Nephron progenitor cell (in vitro differentiated cells): ENCODE results near the gene RUFY2.

Experiments
- DNase-seq: peaks from one replicate; pipeline ENCODE4 v3.0.0; 2021
- H3K27ac Mint-ChIP-seq: 2 replicates; pipeline ENCODE4 v1.8.0; 2021; ENCODE audit warnings: mild to moderate bottlenecking, moderate library complexity, mixed read lengths
- H3K27me3 Mint-ChIP-seq: 2 replicates; pipeline ENCODE4 v1.8.0; 2021; ENCODE audit warnings: mild to moderate bottlenecking, low read depth, mixed read lengths; ENCODE audit not compliant: poor library complexity
- H3K36me3 Mint-ChIP-seq: 2 replicates; pipeline ENCODE4 v1.8.0; 2021; ENCODE audit warnings: low read depth, mixed read lengths
- H3K4me1 Mint-ChIP-seq: 2 replicates; pipeline ENCODE4 v1.8.0; 2021; ENCODE audit warnings: mixed read lengths
- H3K4me3 Mint-ChIP-seq: 2 replicates; pipeline ENCODE4 v1.8.0; 2021; ENCODE audit warnings: mild to moderate bottlenecking, moderate library complexity, mixed read lengths
- H3K9me3 Mint-ChIP-seq: 2 replicates; pipeline ENCODE4 v1.8.0; 2021; ENCODE audit warnings: mild to moderate bottlenecking, moderate library complexity, mixed read lengths
- CTCF ChIP-seq: fragments of 200-600 bp; sonication (generic); IDR thresholded peaks from 2 replicates; pipeline ENCODE4 v1.5.0; 2021; ENCODE audit warnings: antibody characterized with exemption

The RUFY2 gene

GRCh38 chr10:68332259-68333057 lies 74.6 kb downstream of the RUFY2 start, which contains the start of gene PBLD:
Gene PBLD (minus strand): TSS chr10:68332928. CDS start chr10:68306844, 26,084 bp downstream.
- H3K36me3 Mint-ChIP-seq: peaks cover 15% of the 10 kb centered on the region
- H3K27me3 Mint-ChIP-seq: peaks cover 4% of the 10 kb centered on the region
- H3K4me1 Mint-ChIP-seq: peaks cover 63% of the 10 kb centered on the region

GRCh38 chr10:68331455-68332258 lies 75.4 kb downstream of the RUFY2 start, which contains the start of gene HNRNPH3:
Gene HNRNPH3 (plus strand): TSS chr10:68332064. CDS start chr10:68337222, 5,158 bp downstream.
- Mint-ChIP-seq H3K27me3 (peaks cover 4% of the 10 kb centered on the region), H3K36me3 (peaks cover 10% of the 10 kb centered on the region), H3K4me3 (peak within 1 kb of the TSS; percentile 98), H3K4me1 (peaks cover 55% of the 10 kb centered on the region), H3K9me3 (no peaks in the 10 kb centered on the region), H3K27ac (peak within 1 kb of the TSS; percentile 100)
- no peak for TF ChIP-seq CTCF
- peak; percentile 99 for DNase-seq

More at GRCh38 chr10:68332259-68333057, 74.6 kb downstream of the RUFY2 start, which contains the start of gene PBLD:
- no peaks in the 10 kb centered on the region for H3K9me3 Mint-ChIP-seq
- peak; percentile 71 for DNase-seq
- TF ChIP-seq CTCF: peak; percentile 13
- peak within 1 kb of the TSS; percentile 100 for H3K27ac Mint-ChIP-seq
- H3K4me3 Mint-ChIP-seq: peak within 1 kb of the TSS; percentile 98

GRCh38 chr10:68330852-68331454 lies 76.1 kb downstream of the RUFY2 start:
- peaks cover 48% of the 10 kb centered on the region for H3K4me1 Mint-ChIP-seq
- peak overlapping the region; percentile 98 for H3K4me3 Mint-ChIP-seq
- peak; percentile 8 for DNase-seq
- H3K27ac Mint-ChIP-seq: peak overlapping the region; percentile 100
- TF ChIP-seq CTCF: no peak
- peaks cover 2% of the 10 kb centered on the region for H3K36me3 Mint-ChIP-seq
- peaks cover 4% of the 10 kb centered on the region for H3K27me3 Mint-ChIP-seq
- H3K9me3 Mint-ChIP-seq: no peaks in the 10 kb centered on the region

- Mint-ChIP-seq H3K4me3 (no peak overlapping the region), H3K27ac (no peak overlapping the region)
Measured at GRCh38 chr10:68329506-68329861, 77.6 kb downstream of the RUFY2 start.

More at GRCh38 chr10:68329506-68329861, 77.6 kb downstream of the RUFY2 start:
- Mint-ChIP-seq H3K27me3 (peaks cover 8% of the 10 kb centered on the region), H3K4me1 (peaks cover 33% of the 10 kb centered on the region), H3K9me3 (no peaks in the 10 kb centered on the region), H3K36me3 (no peaks in the 10 kb centered on the region)
- TF ChIP-seq CTCF: no peak
- no peak for DNase-seq
